HCT116 (cell line): Measurements from ENCODE around the gene DRICH1.

Experiments
- ELF1 ChIP-seq: IDR thresholded peaks from 2 replicates; pipeline ENCODE4 v1.6.1; 2012; ENCODE audit warnings: low read depth, borderline replicate concordance
- EZH2 ChIP-seq: fragments of 200-600 bp; sonication (generic); IDR thresholded peaks from 2 replicates; pipeline ENCODE4 v1.6.1; 2017; ENCODE audit warnings: antibody characterized with exemption, mixed run types
- EZH2phosphoT487 ChIP-seq: fragments of 200-600 bp; IDR thresholded peaks from 2 replicates; pipeline ENCODE4 v1.6.1; 2018; ENCODE audit warnings: antibody characterized with exemption, borderline replicate concordance
- JUND ChIP-seq: IDR thresholded peaks from 2 replicates; pipeline ENCODE4 v1.6.1; 2012
- POLR2A ChIP-seq: IDR thresholded peaks from 2 replicates; pipeline ENCODE4 v1.7.0; 2011; ENCODE audit warnings: borderline replicate concordance; ENCODE audit not compliant: insufficient read depth, insufficient read length; ENCODE audit errors: extremely low read depth
- RAD21 ChIP-seq: IDR thresholded peaks from 2 replicates; pipeline ENCODE4 v1.6.1; 2012; ENCODE audit warnings: low read depth, mild to moderate bottlenecking
- TCF7L2 ChIP-seq: IDR thresholded peaks from 2 replicates; pipeline ENCODE4 v1.7.0; 2011; ENCODE audit warnings: borderline replicate concordance, inconsistent platforms; ENCODE audit not compliant: insufficient read depth, insufficient read length; ENCODE audit errors: extremely low read depth
- TF ChIP-seq, protein P1 (sequence below), 3 experiments: fragments of 200-600 bp in 1 of 3; sonication (generic) in 1 of 3; IDR thresholded peaks in 2 of 3; conservative IDR thresholded peaks in 1 of 3; 2 replicates each; pipeline ENCODE4 v1.5.1; 2012 to 2017; ENCODE audit warnings: low read depth in 2 of 3, low read length in 2 of 3, antibody characterized with exemption in 1 of 3, borderline replicate concordance in 1 of 3, control low read depth in 1 of 3, mild to moderate bottlenecking in 1 of 3, mixed read lengths in 1 of 3, mixed run types in 1 of 3, moderate library complexity in 1 of 3; ENCODE audit not compliant: insufficient read depth in 1 of 3
- TF ChIP-seq, protein P2 (sequence below): IDR thresholded peaks from 2 replicates; pipeline ENCODE4 v1.6.1; 2012; ENCODE audit warnings: low read depth

DNA sequence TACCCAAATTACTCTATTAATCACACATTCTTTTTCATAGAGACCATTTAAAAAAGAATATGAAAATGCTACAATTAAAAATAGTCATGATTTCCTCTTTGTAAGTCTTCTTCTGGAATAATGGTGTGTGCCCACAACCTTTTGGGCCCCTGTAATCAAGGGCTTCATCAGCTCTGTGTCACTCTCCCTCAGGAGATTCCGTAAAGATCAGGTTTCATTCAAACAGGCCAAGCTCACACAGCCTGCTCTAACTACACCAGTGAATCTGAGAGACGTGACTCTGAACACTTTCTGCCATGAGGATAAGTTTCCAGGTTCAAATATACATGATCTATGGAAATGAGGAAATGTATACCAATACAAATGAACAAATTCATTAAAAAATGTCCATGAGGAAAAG, 9.5 kb downstream of the DRICH1 start:
- no peak for TF ChIP-seq EZH2
- no peak for TF ChIP-seq RAD21
- no peak for TF ChIP-seq EZH2phosphoT487
- TF ChIP-seq TCF7L2 = no peak
- TF ChIP-seq JUND = no peak
- TF ChIP-seq, protein P1, sequence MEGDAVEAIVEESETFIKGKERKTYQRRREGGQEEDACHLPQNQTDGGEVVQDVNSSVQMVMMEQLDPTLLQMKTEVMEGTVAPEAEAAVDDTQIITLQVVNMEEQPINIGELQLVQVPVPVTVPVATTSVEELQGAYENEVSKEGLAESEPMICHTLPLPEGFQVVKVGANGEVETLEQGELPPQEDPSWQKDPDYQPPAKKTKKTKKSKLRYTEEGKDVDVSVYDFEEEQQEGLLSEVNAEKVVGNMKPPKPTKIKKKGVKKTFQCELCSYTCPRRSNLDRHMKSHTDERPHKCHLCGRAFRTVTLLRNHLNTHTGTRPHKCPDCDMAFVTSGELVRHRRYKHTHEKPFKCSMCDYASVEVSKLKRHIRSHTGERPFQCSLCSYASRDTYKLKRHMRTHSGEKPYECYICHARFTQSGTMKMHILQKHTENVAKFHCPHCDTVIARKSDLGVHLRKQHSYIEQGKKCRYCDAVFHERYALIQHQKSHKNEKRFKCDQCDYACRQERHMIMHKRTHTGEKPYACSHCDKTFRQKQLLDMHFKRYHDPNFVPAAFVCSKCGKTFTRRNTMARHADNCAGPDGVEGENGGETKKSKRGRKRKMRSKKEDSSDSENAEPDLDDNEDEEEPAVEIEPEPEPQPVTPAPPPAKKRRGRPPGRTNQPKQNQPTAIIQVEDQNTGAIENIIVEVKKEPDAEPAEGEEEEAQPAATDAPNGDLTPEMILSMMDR (IDR thresholded peaks at IDR 0.05 in 2 of 3, conservative IDR thresholded peaks at IDR 0.05 in 1 of 3; ENCODE audit: borderline replicate concordance in 1 of 3, insufficient read depth in 1 of 3, low read depth in 2 of 3, low read length in 2 of 3) = no peak
- no peak for TF ChIP-seq POLR2A
- no peak for TF ChIP-seq ELF1
- TF ChIP-seq, protein P2, sequence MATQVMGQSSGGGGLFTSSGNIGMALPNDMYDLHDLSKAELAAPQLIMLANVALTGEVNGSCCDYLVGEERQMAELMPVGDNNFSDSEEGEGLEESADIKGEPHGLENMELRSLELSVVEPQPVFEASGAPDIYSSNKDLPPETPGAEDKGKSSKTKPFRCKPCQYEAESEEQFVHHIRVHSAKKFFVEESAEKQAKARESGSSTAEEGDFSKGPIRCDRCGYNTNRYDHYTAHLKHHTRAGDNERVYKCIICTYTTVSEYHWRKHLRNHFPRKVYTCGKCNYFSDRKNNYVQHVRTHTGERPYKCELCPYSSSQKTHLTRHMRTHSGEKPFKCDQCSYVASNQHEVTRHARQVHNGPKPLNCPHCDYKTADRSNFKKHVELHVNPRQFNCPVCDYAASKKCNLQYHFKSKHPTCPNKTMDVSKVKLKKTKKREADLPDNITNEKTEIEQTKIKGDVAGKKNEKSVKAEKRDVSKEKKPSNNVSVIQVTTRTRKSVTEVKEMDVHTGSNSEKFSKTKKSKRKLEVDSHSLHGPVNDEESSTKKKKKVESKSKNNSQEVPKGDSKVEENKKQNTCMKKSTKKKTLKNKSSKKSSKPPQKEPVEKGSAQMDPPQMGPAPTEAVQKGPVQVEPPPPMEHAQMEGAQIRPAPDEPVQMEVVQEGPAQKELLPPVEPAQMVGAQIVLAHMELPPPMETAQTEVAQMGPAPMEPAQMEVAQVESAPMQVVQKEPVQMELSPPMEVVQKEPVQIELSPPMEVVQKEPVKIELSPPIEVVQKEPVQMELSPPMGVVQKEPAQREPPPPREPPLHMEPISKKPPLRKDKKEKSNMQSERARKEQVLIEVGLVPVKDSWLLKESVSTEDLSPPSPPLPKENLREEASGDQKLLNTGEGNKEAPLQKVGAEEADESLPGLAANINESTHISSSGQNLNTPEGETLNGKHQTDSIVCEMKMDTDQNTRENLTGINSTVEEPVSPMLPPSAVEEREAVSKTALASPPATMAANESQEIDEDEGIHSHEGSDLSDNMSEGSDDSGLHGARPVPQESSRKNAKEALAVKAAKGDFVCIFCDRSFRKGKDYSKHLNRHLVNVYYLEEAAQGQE = no peak
